Measurements from ENCODE around the gene IRAK3.
A peak's percentile ranks its signal among the peaks of the same experiment; 100 is the strongest.

IRAK3 gene, protein sequence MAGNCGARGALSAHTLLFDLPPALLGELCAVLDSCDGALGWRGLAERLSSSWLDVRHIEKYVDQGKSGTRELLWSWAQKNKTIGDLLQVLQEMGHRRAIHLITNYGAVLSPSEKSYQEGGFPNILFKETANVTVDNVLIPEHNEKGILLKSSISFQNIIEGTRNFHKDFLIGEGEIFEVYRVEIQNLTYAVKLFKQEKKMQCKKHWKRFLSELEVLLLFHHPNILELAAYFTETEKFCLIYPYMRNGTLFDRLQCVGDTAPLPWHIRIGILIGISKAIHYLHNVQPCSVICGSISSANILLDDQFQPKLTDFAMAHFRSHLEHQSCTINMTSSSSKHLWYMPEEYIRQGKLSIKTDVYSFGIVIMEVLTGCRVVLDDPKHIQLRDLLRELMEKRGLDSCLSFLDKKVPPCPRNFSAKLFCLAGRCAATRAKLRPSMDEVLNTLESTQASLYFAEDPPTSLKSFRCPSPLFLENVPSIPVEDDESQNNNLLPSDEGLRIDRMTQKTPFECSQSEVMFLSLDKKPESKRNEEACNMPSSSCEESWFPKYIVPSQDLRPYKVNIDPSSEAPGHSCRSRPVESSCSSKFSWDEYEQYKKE

GRCh38 chr12:66188584-66189485, at the start of gene IRAK3:
TSS of gene IRAK3 (plus strand) at chr12:66189214. CDS start at chr12:66189300, 86 bp downstream.
- ATAC-seq, result peak; percentile 75
- peak within 1 kb of the TSS; percentile 42 for H3K27ac Mint-ChIP-seq

DNA sequence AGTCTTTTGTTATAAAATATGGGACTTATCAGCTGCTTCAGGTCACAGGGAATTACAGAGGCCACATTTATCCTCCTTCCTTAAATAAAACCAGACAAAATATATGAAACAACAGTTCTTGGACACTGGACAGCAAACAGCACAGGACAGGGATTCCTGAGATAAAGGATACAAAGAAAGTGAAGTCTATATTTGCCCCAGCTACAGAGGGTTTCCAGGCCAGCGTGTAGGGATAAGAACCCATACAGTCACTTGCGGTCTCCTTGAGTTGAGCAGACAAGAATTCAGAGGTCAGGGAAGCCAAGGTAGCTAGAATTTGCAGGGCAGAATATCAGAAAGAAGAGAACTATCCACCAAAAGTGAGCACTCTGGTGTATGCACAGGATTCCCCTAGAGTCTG, 49.7 kb upstream of the IRAK3 start:
- no peak for ATAC-seq
- H3K36me3 Mint-ChIP-seq, result peaks cover 59% of the 10 kb centered on the region
- no peaks in the 10 kb centered on the region for H3K27me3 Mint-ChIP-seq
- H3K4me3 Mint-ChIP-seq, result no peak overlapping the region
- H3K9me3 Mint-ChIP-seq, result peaks cover 4% of the 10 kb centered on the region
- no peak overlapping the region for H3K27ac Mint-ChIP-seq
- no peaks in the 10 kb centered on the region for H3K4me1 Mint-ChIP-seq

More at GRCh38 chr12:66188584-66189485, at the start of gene IRAK3:
- Mint-ChIP-seq H3K4me1 (peaks cover 12% of the 10 kb centered on the region), H3K27me3 (peaks cover 69% of the 10 kb centered on the region), H3K4me3 (peak within 1 kb of the TSS; percentile 70), H3K36me3 (peaks cover 12% of the 10 kb centered on the region), H3K9me3 (peaks cover 9% of the 10 kb centered on the region)

GRCh38 chr12:66140731-66141130, 48.3 kb upstream of the IRAK3 start:
- ATAC-seq, result no peak
- Mint-ChIP-seq H3K27ac (no peak overlapping the region), H3K27me3 (no peaks in the 10 kb centered on the region), H3K9me3 (peaks cover 4% of the 10 kb centered on the region), H3K4me3 (no peak overlapping the region), H3K36me3 (peaks cover 69% of the 10 kb centered on the region), H3K4me1 (peaks cover 13% of the 10 kb centered on the region)

DNA sequence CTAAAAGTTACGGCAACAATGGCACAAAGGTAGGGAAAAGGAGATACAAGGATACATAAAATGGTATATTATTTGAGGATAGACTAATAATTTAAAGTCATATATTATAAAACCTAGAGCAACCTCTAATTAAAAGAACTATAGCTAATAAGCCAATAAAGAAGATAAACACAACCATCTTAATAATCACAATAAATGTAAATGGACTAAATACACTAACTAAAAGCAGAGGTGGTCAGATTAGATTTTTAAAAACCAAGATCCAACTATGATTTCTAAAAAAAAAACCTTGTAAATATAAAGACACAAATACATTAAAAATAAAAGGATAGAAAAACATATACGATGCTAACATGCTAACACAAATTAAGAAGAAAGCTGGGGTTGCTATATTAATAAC, 47.7 kb upstream of the IRAK3 start:
- Mint-ChIP-seq H3K4me3 (no peak overlapping the region), H3K27ac (no peak overlapping the region), H3K27me3 (no peaks in the 10 kb centered on the region), H3K9me3 (peaks cover 4% of the 10 kb centered on the region), H3K36me3 (peaks cover 66% of the 10 kb centered on the region), H3K4me1 (peaks cover 18% of the 10 kb centered on the region)
- ATAC-seq, result no peak

DNA sequence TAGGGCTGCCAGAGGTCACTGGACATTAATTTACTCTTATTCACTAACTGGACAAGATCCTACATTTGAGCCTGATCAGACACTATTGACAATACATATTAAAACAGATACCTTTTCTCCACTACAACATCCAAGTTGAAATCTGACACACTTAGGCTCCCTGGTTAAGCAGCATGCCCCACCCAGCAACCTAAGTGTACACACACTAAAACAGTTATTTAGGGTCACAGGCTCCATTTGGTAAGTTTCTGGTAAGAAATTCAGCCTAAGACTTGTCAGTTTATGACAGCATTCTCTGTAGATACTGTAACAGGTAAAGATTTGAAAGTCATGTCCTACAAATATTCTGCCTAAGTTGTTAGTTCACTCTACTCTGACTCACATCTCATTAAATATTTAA, 46.2 kb upstream of the IRAK3 start:
- Mint-ChIP-seq H3K4me3 (no peak overlapping the region), H3K36me3 (peaks cover 62% of the 10 kb centered on the region), H3K4me1 (peaks cover 18% of the 10 kb centered on the region), H3K27ac (no peak overlapping the region), H3K27me3 (no peaks in the 10 kb centered on the region), H3K9me3 (peaks cover 4% of the 10 kb centered on the region)
- no peak for ATAC-seq

DNA sequence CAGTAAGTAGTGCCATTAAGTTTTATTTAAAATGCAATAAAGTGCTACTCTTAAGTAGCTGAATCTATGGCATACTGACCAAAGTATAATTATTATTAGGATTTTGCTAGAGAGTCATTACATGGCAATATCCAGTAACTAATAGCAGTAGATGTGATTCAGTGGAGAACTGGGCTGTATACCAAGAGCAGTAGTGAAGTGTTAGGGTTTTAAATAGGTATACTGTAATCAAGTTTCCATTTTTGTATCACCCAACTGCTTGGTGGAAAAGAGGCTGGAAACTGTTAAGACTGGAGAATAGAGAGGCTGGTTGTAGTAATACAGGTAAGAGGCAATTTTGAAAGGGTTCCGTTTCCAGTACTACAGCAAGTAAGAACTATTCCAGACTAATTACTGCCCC, 45.1 kb upstream of the IRAK3 start:
- no peak overlapping the region for H3K27ac Mint-ChIP-seq
- peaks cover 70% of the 10 kb centered on the region for H3K36me3 Mint-ChIP-seq
- no peak overlapping the region for H3K4me3 Mint-ChIP-seq
- no peaks in the 10 kb centered on the region for H3K27me3 Mint-ChIP-seq
- no peak for ATAC-seq
- peaks cover 4% of the 10 kb centered on the region for H3K9me3 Mint-ChIP-seq
- H3K4me1 Mint-ChIP-seq, result peaks cover 18% of the 10 kb centered on the region

GRCh38 chr12:66144791-66145754, 43.9 kb upstream of the IRAK3 start:
- no peak for ATAC-seq
- Mint-ChIP-seq H3K27me3 (no peaks in the 10 kb centered on the region), H3K36me3 (peaks cover 67% of the 10 kb centered on the region), H3K27ac (peak overlapping the region; percentile 68), H3K4me1 (peaks cover 18% of the 10 kb centered on the region), H3K4me3 (no peak overlapping the region), H3K9me3 (peaks cover 3% of the 10 kb centered on the region)

DNA sequence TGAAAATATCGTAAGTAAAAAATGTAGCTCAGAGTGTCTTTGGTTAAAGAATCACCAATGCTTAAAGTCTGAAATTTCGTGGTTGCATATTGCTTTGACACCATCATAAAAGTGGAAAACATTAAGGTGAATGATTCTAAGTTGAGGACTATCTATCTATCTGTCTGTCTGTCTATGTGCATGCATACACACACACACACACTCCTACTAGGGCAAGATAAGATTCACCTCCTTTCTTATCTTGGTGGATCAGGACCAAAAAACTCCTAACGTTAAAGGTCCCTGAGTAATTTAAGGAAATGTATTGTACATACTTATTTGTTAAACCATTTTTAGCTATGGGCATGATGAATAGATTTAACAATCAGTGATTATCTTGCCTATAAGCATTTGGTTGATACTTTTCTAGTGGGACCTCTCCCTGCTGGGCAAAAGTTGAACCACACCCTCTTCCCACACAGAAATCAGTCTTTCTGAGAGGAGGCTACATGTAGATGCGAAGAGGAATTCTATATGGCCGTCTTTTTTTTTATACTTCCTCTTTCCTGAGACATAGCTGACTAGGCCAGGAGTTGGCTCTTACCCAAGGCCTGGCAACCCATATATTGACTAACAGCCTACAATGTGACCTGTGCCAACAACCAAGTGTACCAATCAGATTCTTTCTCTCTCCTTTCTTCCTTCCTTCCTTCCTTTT, 39.2 kb upstream of the IRAK3 start:
- no peak for ATAC-seq
- no peak overlapping the region for H3K27ac Mint-ChIP-seq
- H3K36me3 Mint-ChIP-seq, result peaks cover 42% of the 10 kb centered on the region
- H3K4me3 Mint-ChIP-seq, result no peak overlapping the region
- no peaks in the 10 kb centered on the region for H3K9me3 Mint-ChIP-seq
- H3K27me3 Mint-ChIP-seq, result no peaks in the 10 kb centered on the region
- H3K4me1 Mint-ChIP-seq, result peaks cover 21% of the 10 kb centered on the region

- no peak overlapping the region for H3K4me3 Mint-ChIP-seq
- H3K27me3 Mint-ChIP-seq, result no peaks in the 10 kb centered on the region
- no peaks in the 10 kb centered on the region for H3K9me3 Mint-ChIP-seq
- peaks cover 60% of the 10 kb centered on the region for H3K36me3 Mint-ChIP-seq
- H3K4me1 Mint-ChIP-seq, result peaks cover 31% of the 10 kb centered on the region
- no peak for ATAC-seq
- H3K27ac Mint-ChIP-seq, result no peak overlapping the region
Measured at GRCh38 chr12:66152732-66153131, 36.3 kb upstream of the IRAK3 start.

DNA sequence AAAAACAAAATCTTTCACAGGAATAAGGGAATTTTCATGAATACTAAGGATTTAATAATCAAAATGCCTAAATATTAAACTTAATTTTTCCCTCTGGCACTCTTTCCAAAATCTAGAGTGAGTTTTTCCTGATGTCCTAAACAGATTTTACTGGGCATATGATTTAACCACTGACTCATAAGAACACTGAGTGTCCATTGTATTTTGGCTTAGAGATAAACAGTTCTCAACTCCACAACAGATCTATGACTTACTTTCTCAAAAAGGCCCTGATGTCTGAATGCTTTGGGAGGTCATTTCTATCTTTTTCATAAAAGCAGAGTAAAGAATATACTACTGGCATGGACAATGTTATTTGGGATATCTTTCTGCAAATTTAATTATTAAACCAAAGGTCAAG, 34.2 kb upstream of the IRAK3 start:
- H3K27ac Mint-ChIP-seq, result peak overlapping the region; percentile 54
- no peak overlapping the region for H3K4me3 Mint-ChIP-seq
- H3K36me3 Mint-ChIP-seq, result peaks cover 65% of the 10 kb centered on the region
- H3K27me3 Mint-ChIP-seq, result no peaks in the 10 kb centered on the region
- ATAC-seq, result no peak
- H3K9me3 Mint-ChIP-seq, result no peaks in the 10 kb centered on the region
- peaks cover 52% of the 10 kb centered on the region for H3K4me1 Mint-ChIP-seq

- H3K4me3 Mint-ChIP-seq, result no peak overlapping the region
- H3K27me3 Mint-ChIP-seq, result no peaks in the 10 kb centered on the region
- peaks cover 52% of the 10 kb centered on the region for H3K36me3 Mint-ChIP-seq
- ATAC-seq, result no peak
- H3K4me1 Mint-ChIP-seq, result peaks cover 56% of the 10 kb centered on the region
- H3K9me3 Mint-ChIP-seq, result no peaks in the 10 kb centered on the region
- H3K27ac Mint-ChIP-seq, result no peak overlapping the region
Measured at GRCh38 chr12:66156654-66157053, 32.4 kb upstream of the IRAK3 start.

DNA sequence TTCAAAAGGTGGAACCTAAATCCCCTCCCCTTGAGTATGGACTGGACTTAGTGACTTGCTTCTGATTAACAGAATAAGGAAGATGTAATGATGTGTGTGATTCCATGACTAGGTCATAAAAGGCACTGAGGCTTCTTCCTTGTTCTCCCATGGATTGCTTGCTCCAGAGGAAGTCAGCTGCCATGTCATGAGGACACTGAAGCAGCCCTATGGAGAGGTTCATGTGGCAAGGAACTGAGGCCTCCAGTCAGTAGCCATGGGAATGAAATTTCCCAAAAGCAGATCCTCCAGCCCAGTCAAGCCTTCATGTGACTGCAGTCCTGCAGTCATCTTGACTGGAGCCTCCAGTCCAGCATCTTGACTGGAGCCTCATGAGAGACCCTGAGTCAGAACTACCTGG, 29.9 kb upstream of the IRAK3 start:
- H3K27ac Mint-ChIP-seq, result no peak overlapping the region
- ATAC-seq, result no peak
- H3K36me3 Mint-ChIP-seq, result peaks cover 47% of the 10 kb centered on the region
- H3K4me1 Mint-ChIP-seq, result peaks cover 75% of the 10 kb centered on the region
- H3K4me3 Mint-ChIP-seq, result no peak overlapping the region
- H3K9me3 Mint-ChIP-seq, result no peaks in the 10 kb centered on the region
- H3K27me3 Mint-ChIP-seq, result no peaks in the 10 kb centered on the region

GRCh38 chr12:66160704-66161103, 28.3 kb upstream of the IRAK3 start:
- Mint-ChIP-seq H3K27ac (no peak overlapping the region), H3K27me3 (no peaks in the 10 kb centered on the region), H3K9me3 (no peaks in the 10 kb centered on the region), H3K4me3 (no peak overlapping the region), H3K4me1 (peaks cover 74% of the 10 kb centered on the region), H3K36me3 (peaks cover 56% of the 10 kb centered on the region)
- ATAC-seq, result no peak

DNA sequence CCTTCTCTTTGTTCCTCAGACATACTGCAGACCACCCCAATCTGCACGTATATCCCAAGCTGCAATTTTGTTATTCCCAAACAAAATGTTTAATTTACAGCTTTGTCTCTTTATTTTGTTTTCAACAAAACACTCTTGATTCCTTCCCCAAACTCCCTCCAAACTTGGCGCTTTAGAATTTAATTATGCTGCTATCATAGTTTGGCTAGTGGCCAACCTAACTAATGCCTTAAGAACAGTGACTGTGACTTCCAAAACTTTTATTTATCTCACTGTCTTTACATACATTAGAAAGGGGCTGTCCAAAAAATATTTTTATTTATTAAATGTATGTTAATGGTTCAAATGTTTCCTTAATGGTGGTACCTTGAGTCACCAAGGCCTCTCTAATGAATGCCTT, 26.3 kb upstream of the IRAK3 start:
- Mint-ChIP-seq H3K4me1 (peaks cover 69% of the 10 kb centered on the region), H3K9me3 (peaks cover 2% of the 10 kb centered on the region), H3K27ac (no peak overlapping the region), H3K27me3 (no peaks in the 10 kb centered on the region), H3K36me3 (peaks cover 57% of the 10 kb centered on the region), H3K4me3 (no peak overlapping the region)
- ATAC-seq, result no peak

Data from stimulated activated memory B cell treated with anti-CD40 and anti-IgM and Interleukin-4, amounts not matched to agents 10 μg/mL and 1 μg/mL and 100 μg/mL, for 72 hours (primary cell).